Endothelial cell of umbilical vein (primary cell): ENCODE results near the gene TMEM229B. TPM values are rescaled to one million over a fixed set of nuclear protein-coding genes. Genes with fewer than 3 reads are reported as not detected.

Source experiments
- BruUV-seq: library from RNA; stranded (reverse); fragments of 400-500 nt; replicated peaks from 2 replicates; lab custom pipeline; 2021; lab: Mats Ljungman, UMichigan
- CTCF ChIA-PET: fragments of 300-600, 350-600 bp; sonication (Branson Sonifier 250); formaldehyde crosslinking; loops from one replicate; lab custom pipeline; 2021; ENCODE audit warnings: antibody characterized with exemption, inconsistent platforms; lab: Charles Lee
- POLR2A ChIA-PET: fragments of 300-600, 350-600 bp; sonication (Branson Sonifier 250); formaldehyde crosslinking; loops from one replicate; lab custom pipeline; 2021; ENCODE audit warnings: antibody characterized with exemption, inconsistent platforms; lab: Charles Lee
- DNase-seq: peaks from one replicate; pipeline ENCODE4 v3.0.0-alpha.2; 2011; ENCODE audit warnings: low read depth, low spot score
- FAIRE-seq: peaks from 2 replicates; lab custom pipeline; 2011; peaks lifted over from hg19 to GRCh38; lab: Jason Lieb, UNC
- H2AFZ ChIP-seq: 2 replicates; pipeline ENCODE4 v1.6.0; 2012; ENCODE audit warnings: low read depth, low read length, control low read depth, inconsistent platforms
- H3K27ac ChIP-seq: 2 replicates; pipeline ENCODE4 v1.5.1; 2011; ENCODE audit warnings: low read depth, mild to moderate bottlenecking, control low read depth, low read length, moderate library complexity; ENCODE audit not compliant: insufficient read depth
- H3K27me3 ChIP-seq, 2 experiments: 2 replicates each; pipeline versions ENCODE4 v1.6.0 to v1.6.1; 2011; ENCODE audit warnings: low read length in 2 of 2, mixed read lengths in 1 of 2; ENCODE audit not compliant: control insufficient read depth in 2 of 2, insufficient read depth in 2 of 2
- H3K36me3 ChIP-seq, 2 experiments: 2 replicates in 1 of 2; 3 replicates in 1 of 2; pipeline ENCODE4 v1.5.1; 2011; ENCODE audit warnings: low read length in 2 of 2, mild to moderate bottlenecking in 1 of 2, moderate library complexity in 1 of 2; ENCODE audit not compliant: control insufficient read depth in 2 of 2, insufficient read depth in 2 of 2; ENCODE audit errors: extremely low read depth in 1 of 2
- H3K4me1 ChIP-seq: 3 replicates; pipeline ENCODE4 v1.5.1; 2011; ENCODE audit warnings: mild to moderate bottlenecking, low read length; ENCODE audit not compliant: control insufficient read depth, insufficient read depth; ENCODE audit errors: extremely low read depth
- H3K4me2 ChIP-seq: 2 replicates; pipeline ENCODE4 v1.6.1; 2011; ENCODE audit warnings: low read length, control low read depth, mixed read lengths; ENCODE audit not compliant: insufficient read depth
- H3K4me3 ChIP-seq, 3 experiments: fragments of 200-600 bp in 1 of 3; sonication (generic), shearing (Covaris generic) in 1 of 3; replicated peaks in 1 of 3; 2 replicates each; pipeline ENCODE4 v1.5.1; 2011 to 2016; ENCODE audit warnings: control low read depth in 3 of 3, low read length in 3 of 3, mild to moderate bottlenecking in 2 of 3, inconsistent platforms in 1 of 3, low read depth in 1 of 3, moderate library complexity in 1 of 3; ENCODE audit not compliant: insufficient read depth in 1 of 3
- H3K79me2 ChIP-seq: 2 replicates; pipeline ENCODE4 v1.6.0; 2012; ENCODE audit warnings: low read length, inconsistent platforms; ENCODE audit not compliant: control insufficient read depth, insufficient read depth
- H3K9ac ChIP-seq: replicated peaks from 2 replicates; pipeline ENCODE3; 2011; ENCODE audit warnings: low read length, control low read depth; ENCODE audit not compliant: insufficient read depth; ENCODE audit errors: extremely low read depth
- H3K9me1 ChIP-seq: replicated peaks from 3 replicates; pipeline ENCODE4 v1.6.0; 2011; ENCODE audit warnings: mild to moderate bottlenecking, low read length; ENCODE audit not compliant: control insufficient read depth, insufficient read depth; ENCODE audit errors: extremely low read depth
- H3K9me3 ChIP-seq: replicated peaks from 2 replicates; pipeline ENCODE4 v1.5.1; 2012; ENCODE audit warnings: low read length, inconsistent platforms; ENCODE audit not compliant: control insufficient read depth, insufficient read depth
- H4K20me1 ChIP-seq: replicated peaks from 2 replicates; pipeline ENCODE3; 2011; ENCODE audit warnings: mild to moderate bottlenecking, low read length; ENCODE audit not compliant: control insufficient read depth, insufficient read depth; ENCODE audit errors: extremely low read depth
- CTCF ChIP-seq, 2 donors: IDR thresholded peaks; 1 replicate in 1 of 2; 2 replicates in 1 of 2; pipeline ENCODE4 v1.5.1; 2011; ENCODE audit warnings: low read length in 2 of 2, mild to moderate bottlenecking in 2 of 2, moderate library complexity in 2 of 2, control low read depth in 1 of 2, inconsistent platforms in 1 of 2, low read depth in 1 of 2; ENCODE audit not compliant: insufficient read depth in 1 of 2; ENCODE audit errors: extremely low read depth in 1 of 2
- EZH2 ChIP-seq: IDR thresholded peaks from 2 replicates; pipeline ENCODE4 v1.6.1; 2012; ENCODE audit warnings: borderline replicate concordance, low read depth, mild to moderate bottlenecking, moderate library complexity, low read length, inconsistent platforms; ENCODE audit not compliant: severe bottlenecking
- FOS ChIP-seq: IDR thresholded peaks from 2 replicates; pipeline ENCODE4 v1.6.1; 2011; ENCODE audit warnings: mild to moderate bottlenecking, low read length, moderate library complexity, borderline replicate concordance; ENCODE audit not compliant: insufficient read depth
- GATA2 ChIP-seq: IDR thresholded peaks from 2 replicates; pipeline ENCODE4 v1.7.0; 2011; ENCODE audit warnings: low read depth, mild to moderate bottlenecking, moderate library complexity, mixed read lengths, low read length; ENCODE audit not compliant: insufficient read length, insufficient read depth
- JUN ChIP-seq: IDR thresholded peaks from 2 replicates; pipeline ENCODE4 v1.6.1; 2011; ENCODE audit warnings: borderline replicate concordance, low read depth; ENCODE audit not compliant: insufficient read length, insufficient read depth
- MAX ChIP-seq: IDR thresholded peaks from 2 replicates; pipeline ENCODE4 v1.6.1; 2011; ENCODE audit not compliant: insufficient read depth, insufficient read length
- MYC ChIP-seq: IDR thresholded peaks from one replicate; pipeline ENCODE4 v1.6.1; 2011; ENCODE audit warnings: mild to moderate bottlenecking, low read depth, low read length
- POLR2A ChIP-seq: IDR thresholded peaks from 2 replicates; pipeline ENCODE4 v1.6.1; 2012; ENCODE audit warnings: low read depth, mild to moderate bottlenecking, control low read depth, low read length
- POLR2AphosphoS5 ChIP-seq: IDR thresholded peaks from 2 replicates; pipeline ENCODE4 v1.6.1; 2012; ENCODE audit warnings: low read depth, mild to moderate bottlenecking, control low read depth, low read length, moderate library complexity; ENCODE audit not compliant: insufficient read depth
- dilution Hi-C: fragments of 300-500 bp; cut with MboI; formaldehyde crosslinking; loops from one replicate; pipeline ENCODE4 v1.15.0; 2019; ENCODE audit warnings: low sequenced_read_pairs; ENCODE audit not compliant: extremely low pct_ligation_motif_present
- intact Hi-C: fragments of 100-400 bp; cut with micrococcal nuclease; formaldehyde crosslinking; loops from one replicate; pipeline ENCODE4 v1.10.0; 2022
- polyA plus RNA-seq, 4 experiments: library from polyadenylated mRNA; depleted of rRNA in 3 of 4; stranded (reverse) in 3 of 4; unstranded in 1 of 4; fragments of >200 nt; gene quantifications; 2 replicates each; pipeline versions ENCODE4 v1.2.1 to v1.2.3, GENCODE V29; 2011 to 2012; ENCODE audit warnings: missing spikeins in 1 of 4
- total RNA-seq: library from RNA; stranded (reverse); gene quantifications from 2 replicates; pipeline ENCODE4 v1.2.3, GENCODE V29; 2021

The TMEM229B gene
- total and polyA plus RNA-seq, 2 donors (not counting 3 experiments of a cell fraction or from before 2014, with no cell fraction given): 0.03 TPM; not detected in 1

- Histone ChIP-seq H3K4me1 (no peaks in the 10 kb centered on the region), H3K9ac (no peak overlapping the region), H3K4me2 (no peak overlapping the region), H3K79me2 (no peaks in the 10 kb centered on the region), H3K9me3 (no peaks in the 10 kb centered on the region), H4K20me1 (no peaks in the 10 kb centered on the region), H3K4me3 (no peak overlapping the region), H3K36me3 (no peaks in the 10 kb centered on the region), H3K27ac (no peak overlapping the region), H2AFZ (no peak overlapping the region), H3K27me3 (peaks cover 5 to 6% of the 10 kb centered on the region in 2 experiments), H3K9me1 (no peaks in the 10 kb centered on the region)
- no TSS peak for BruUV-seq
- DNase-seq (no peak), FAIRE-seq (no peak)
- dilution Hi-C loops (no loop called here), intact Hi-C loops (no loop called here)
- ChIA-PET POLR2A (no interaction called here), CTCF (interaction anchor here (1.2 kb wide), 1 partner anchor 57 kb away, joined by 3 read pairs; no protein-coding TSS in a partner anchor)
- TF ChIP-seq GATA2: no peak
- no peak for TF ChIP-seq MAX
- TF ChIP-seq POLR2A: no peak
- no peak for TF ChIP-seq EZH2
- TF ChIP-seq JUN: no peak
- TF ChIP-seq POLR2AphosphoS5: no peak
- TF ChIP-seq MYC: no peak
- TF ChIP-seq CTCF (IDR thresholded peaks at IDR 0.05; ENCODE audit: extremely low read depth in 1 of 2, insufficient read depth in 1 of 2, low read depth in 1 of 2, low read length in 2 of 2): no peak
- TF ChIP-seq FOS: no peak
Measured at GRCh38 chr14:67469954-67470353, 18.6 kb downstream of the TMEM229B start.
